PC-3 (cell line): ENCODE measurements around the gene CLSTN3. TPM values are rescaled to one million over a fixed set of nuclear protein-coding genes. Genes with fewer than 3 reads are reported as not detected.

Experiments used
- ATAC-seq: fragments of 200-7000 bp; cut with Tn5 transposase; 2 replicates; pipeline ENCODE4 v1.9.1; 2020; ENCODE audit warnings: mild to moderate bottlenecking, moderate library complexity
- BruUV-seq: library from RNA; stranded (reverse); fragments of 400-500 nt; replicated peaks from 2 replicates; lab custom pipeline; 2021; lab: Mats Ljungman, UMichigan
- CTCF ChIA-PET: fragments of 300-600 bp; sonication (Branson Sonifier 250); formaldehyde crosslinking; loops from one replicate; lab custom pipeline; 2022; ENCODE audit warnings: antibody characterized with exemption; lab: Charles Lee
- POLR2A ChIA-PET: fragments of 300-600 bp; sonication (Branson Sonifier 250); formaldehyde crosslinking; loops from one replicate; lab custom pipeline; 2022; ENCODE audit warnings: antibody characterized with exemption; ENCODE audit not compliant: unreplicated experiment; lab: Charles Lee
- DNase-seq: peaks from one replicate; pipeline ENCODE4 v3.0.0-alpha.2; 2015
- H2AFZ ChIP-seq: fragments of 300-600 bp; sonication (generic); 2 replicates; pipeline ENCODE4 v1.6.0; 2016; ENCODE audit warnings: antibody characterized with exemption, low read length
- H3F3A ChIP-seq: fragments of 300-600 bp; sonication (generic); one replicate; pipeline ENCODE4 v1.6.0; 2017; ENCODE audit warnings: antibody characterized with exemption, low read length, control low read depth, mild to moderate bottlenecking; ENCODE audit not compliant: unreplicated experiment
- H3K27ac ChIP-seq: fragments of 300-600 bp; sonication (generic); 2 replicates; pipeline ENCODE4 v1.5.1; 2016; ENCODE audit warnings: mild to moderate bottlenecking, low read length
- H3K27me3 ChIP-seq: fragments of 300-600 bp; sonication (generic); 2 replicates; pipeline ENCODE4 v1.6.1; 2016; ENCODE audit warnings: low read length, mixed read lengths
- H3K36me3 ChIP-seq: fragments of 300-600 bp; sonication (generic); 2 replicates; pipeline ENCODE4 v1.6.1; 2016; ENCODE audit warnings: low read depth, mixed run types, low read length, mixed read lengths
- H3K4me1 ChIP-seq: fragments of 300-600 bp; sonication (generic); 2 replicates; pipeline ENCODE4 v1.5.1; 2016; ENCODE audit warnings: low read length; ENCODE audit not compliant: insufficient read depth
- H3K4me2 ChIP-seq: fragments of 300-600 bp; sonication (generic); 2 replicates; pipeline ENCODE4 v1.6.0; 2016; ENCODE audit warnings: low read length
- H3K4me3 ChIP-seq: fragments of 300-600 bp; sonication (generic); 2 replicates; pipeline ENCODE4 v1.5.1; 2016; ENCODE audit warnings: mild to moderate bottlenecking, low read length, mixed read lengths
- H3K79me2 ChIP-seq: fragments of 300-600 bp; sonication (generic); 2 replicates; pipeline ENCODE4 v1.6.1; 2017; ENCODE audit warnings: low read length, mixed read lengths
- H3K9ac ChIP-seq: fragments of 300-600 bp; sonication (generic); 2 replicates; pipeline ENCODE4 v1.6.0; 2016; ENCODE audit warnings: mild to moderate bottlenecking, low read length
- H3K9me2 ChIP-seq: fragments of 300-600 bp; sonication (generic); replicated peaks from 2 replicates; pipeline ENCODE4 v1.6.1; 2016; ENCODE audit warnings: mixed run types, low read length, mixed read lengths
- H3K9me3 ChIP-seq: fragments of 300-600 bp; sonication (generic); 2 replicates; pipeline ENCODE4 v1.6.1; 2016; ENCODE audit warnings: low read length, mixed read lengths
- H4K20me1 ChIP-seq: fragments of 300-600 bp; sonication (generic); 2 replicates; pipeline ENCODE4 v1.6.1; 2016; ENCODE audit warnings: low read length, mixed read lengths
- CTCF ChIP-seq: fragments of 300-600 bp; sonication (generic); conservative IDR thresholded peaks from 2 replicates; pipeline ENCODE4 v1.5.1; 2017; ENCODE audit warnings: antibody characterized with exemption, low read depth, mild to moderate bottlenecking, low read length
- EZH2 ChIP-seq: fragments of 300-600 bp; sonication (generic); IDR thresholded peaks from one replicate; pipeline ENCODE4 v1.6.1; 2017; ENCODE audit warnings: antibody characterized with exemption, mild to moderate bottlenecking, low read length; ENCODE audit not compliant: unreplicated experiment
- EZH2phosphoT487 ChIP-seq: fragments of 300-600 bp; sonication (generic); IDR thresholded peaks from 2 replicates; pipeline ENCODE4 v1.6.1; 2018; ENCODE audit warnings: mild to moderate bottlenecking, antibody characterized with exemption, low read length, borderline replicate concordance
- intact Hi-C: fragments of 100-400 bp; cut with micrococcal nuclease; formaldehyde crosslinking; loops from 2 replicates; pipeline ENCODE4 v1.9.0; 2023
- total RNA-seq: library from RNA; depleted of rRNA; stranded (reverse); fragments of >200 nt; gene quantifications from 2 replicates; pipeline ENCODE4 v1.2.3, GENCODE V29; 2014

CLSTN3 gene
- total RNA-seq, 1 experiment from 2014 or later, result 10.9 TPM

GRCh38 chr12:7156259-7157197 lies 26.4 kb downstream of the CLSTN3 start:
- H3K9me3 ChIP-seq, result no peaks in the 10 kb centered on the region
- ATAC-seq (no peak), DNase-seq (no peak)
- H3K4me2 ChIP-seq, result no peak overlapping the region
- no peak overlapping the region for H3K4me3 ChIP-seq
- no peaks in the 10 kb centered on the region for H3F3A ChIP-seq
- no peak overlapping the region for H2AFZ ChIP-seq
- CTCF ChIA-PET, result no interaction called here
- no peaks in the 10 kb centered on the region for H3K9me2 ChIP-seq
- no peaks in the 10 kb centered on the region for H3K36me3 ChIP-seq
- no peaks in the 10 kb centered on the region for H3K4me1 ChIP-seq
- no peaks in the 10 kb centered on the region for H3K79me2 ChIP-seq
- intact Hi-C loops, result no loop called here
- no peak overlapping the region for H3K27ac ChIP-seq
- BruUV-seq, result no TSS peak
- no peaks in the 10 kb centered on the region for H4K20me1 ChIP-seq
- POLR2A ChIA-PET, result no interaction called here
- no peaks in the 10 kb centered on the region for H3K27me3 ChIP-seq
- TF ChIP-seq EZH2phosphoT487 (no peak), EZH2 (no peak), CTCF (no peak)
- H3K9ac ChIP-seq, result no peak overlapping the region

- H3K27me3 ChIP-seq, result no peaks in the 10 kb centered on the region
- DNase-seq, result no peak
- H3K9ac ChIP-seq, result no peak overlapping the region
- no peak overlapping the region for H3K27ac ChIP-seq
- H3K9me3 ChIP-seq, result no peaks in the 10 kb centered on the region
- no peak for TF ChIP-seq EZH2
- no peak for TF ChIP-seq EZH2phosphoT487
- no peak for TF ChIP-seq CTCF
- no peaks in the 10 kb centered on the region for H3K4me1 ChIP-seq
- no peak overlapping the region for H3K4me3 ChIP-seq
- ChIA-PET POLR2A (no interaction called here), CTCF (no interaction called here)
- intact Hi-C loops, result no loop called here
- H3K9me2 ChIP-seq, result no peaks in the 10 kb centered on the region
- no peak overlapping the region for H2AFZ ChIP-seq
- no peaks in the 10 kb centered on the region for H3K36me3 ChIP-seq
- H3K79me2 ChIP-seq, result no peaks in the 10 kb centered on the region
- H3F3A ChIP-seq, result no peaks in the 10 kb centered on the region
- no peak for ATAC-seq
- no TSS peak for BruUV-seq
- no peaks in the 10 kb centered on the region for H4K20me1 ChIP-seq
- H3K4me2 ChIP-seq, result no peak overlapping the region
These were observed 27.2 kb downstream of the CLSTN3 start for GRCh38 chr12:7157391-7157790.
